ENCODE data around the gene TIMP3. TPM values are rescaled to one million over a fixed set of nuclear protein-coding genes. Genes with fewer than 3 reads are reported as not detected.

TIMP3 gene
- total RNA-seq, 4 donors from 2014 or later: 560 to 818 (median 738) TPM

DNA sequence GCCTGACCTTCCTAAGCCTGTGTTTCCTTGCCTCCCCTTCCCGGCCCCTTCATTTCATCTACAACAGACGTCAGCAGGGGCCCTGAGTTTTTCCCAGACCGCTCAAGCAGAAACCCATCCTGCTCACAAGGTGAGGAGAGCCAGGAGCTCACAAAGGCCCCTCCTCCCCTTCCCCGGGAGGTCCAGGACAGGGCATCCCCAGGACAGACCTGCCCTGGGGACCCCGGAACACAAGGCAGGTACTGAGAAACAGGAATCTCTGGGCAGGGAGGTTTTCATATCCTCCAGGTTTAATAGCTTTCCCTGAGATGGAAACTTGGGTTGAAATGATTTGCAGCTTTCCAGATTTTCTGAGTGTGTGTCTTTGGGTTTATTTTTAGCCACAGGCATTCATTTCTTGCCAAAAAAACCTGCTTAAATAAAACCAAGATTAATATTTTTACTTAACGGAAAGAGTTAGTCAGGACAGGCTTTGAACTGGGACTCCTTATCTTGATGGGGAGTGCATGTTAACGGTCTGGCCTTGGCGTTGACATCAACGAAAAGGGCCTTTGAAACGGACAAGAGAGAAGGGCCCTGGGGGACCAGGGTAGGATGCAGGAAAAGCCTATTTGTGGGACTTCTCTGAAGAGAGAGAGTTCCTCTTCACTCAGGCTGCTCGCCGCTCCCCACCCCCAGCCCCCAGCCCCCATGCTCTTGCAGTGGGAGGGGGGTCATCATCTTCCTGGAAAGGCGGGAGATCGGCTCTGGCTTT is 38.5 kb downstream of the TIMP3 start:
- peak; percentile 19 for ATAC-seq
- peaks cover 0 to 50% of the 10 kb centered on the region in 2 donors for H3K36me3 ChIP-seq
- 0 to 5% methylated on average over 4 to 14 of the region's 14 CpGs for WGBS, 2 donors (ENCODE audit: low coverage in 1 of 2)
- TF ChIP-seq POLR2A (IDR thresholded peaks at IDR 0.05): no peak
- peak; percentile 21 for TF ChIP-seq POLR2AphosphoS5 (IDR thresholded peaks at IDR 0.05)
- TF ChIP-seq, protein P1, sequence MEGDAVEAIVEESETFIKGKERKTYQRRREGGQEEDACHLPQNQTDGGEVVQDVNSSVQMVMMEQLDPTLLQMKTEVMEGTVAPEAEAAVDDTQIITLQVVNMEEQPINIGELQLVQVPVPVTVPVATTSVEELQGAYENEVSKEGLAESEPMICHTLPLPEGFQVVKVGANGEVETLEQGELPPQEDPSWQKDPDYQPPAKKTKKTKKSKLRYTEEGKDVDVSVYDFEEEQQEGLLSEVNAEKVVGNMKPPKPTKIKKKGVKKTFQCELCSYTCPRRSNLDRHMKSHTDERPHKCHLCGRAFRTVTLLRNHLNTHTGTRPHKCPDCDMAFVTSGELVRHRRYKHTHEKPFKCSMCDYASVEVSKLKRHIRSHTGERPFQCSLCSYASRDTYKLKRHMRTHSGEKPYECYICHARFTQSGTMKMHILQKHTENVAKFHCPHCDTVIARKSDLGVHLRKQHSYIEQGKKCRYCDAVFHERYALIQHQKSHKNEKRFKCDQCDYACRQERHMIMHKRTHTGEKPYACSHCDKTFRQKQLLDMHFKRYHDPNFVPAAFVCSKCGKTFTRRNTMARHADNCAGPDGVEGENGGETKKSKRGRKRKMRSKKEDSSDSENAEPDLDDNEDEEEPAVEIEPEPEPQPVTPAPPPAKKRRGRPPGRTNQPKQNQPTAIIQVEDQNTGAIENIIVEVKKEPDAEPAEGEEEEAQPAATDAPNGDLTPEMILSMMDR (IDR thresholded peaks at IDR 0.05): no peak
- H3K27ac ChIP-seq: peak overlapping the region; percentile 34 to 80 (median 76)
- H3K27me3 ChIP-seq: no peaks in the 10 kb centered on the region
- H3K4me3 ChIP-seq: no peak overlapping the region
- H3K9me3 ChIP-seq: no peaks in the 10 kb centered on the region
- peaks cover 10 to 100% (median 76%) of the 10 kb centered on the region in 3 donors for H3K4me1 ChIP-seq

DNA sequence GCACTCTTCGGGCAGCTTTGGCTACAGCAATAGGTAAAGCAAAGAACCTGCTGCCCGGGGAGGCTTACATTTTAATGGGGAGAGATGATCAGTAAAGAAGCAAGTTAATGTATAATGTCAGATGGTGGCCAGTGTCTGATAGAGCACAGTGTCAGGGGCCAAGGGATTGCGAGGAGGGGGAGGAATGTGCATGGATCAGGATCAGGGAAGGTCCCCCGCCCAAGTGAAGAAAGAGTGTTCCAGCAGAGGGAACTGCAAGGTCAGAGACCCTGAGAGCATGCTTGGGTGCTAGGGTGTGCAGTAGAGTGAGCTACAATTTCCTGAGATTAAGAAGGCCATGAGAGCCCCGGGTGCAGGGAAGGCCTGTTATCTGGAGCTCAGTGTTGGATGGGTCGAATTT is 39.7 kb downstream of the TIMP3 start:
- peak overlapping the region in 3 of 4 donors; percentile 74 to 80 (median 77) for H3K27ac ChIP-seq

DNA sequence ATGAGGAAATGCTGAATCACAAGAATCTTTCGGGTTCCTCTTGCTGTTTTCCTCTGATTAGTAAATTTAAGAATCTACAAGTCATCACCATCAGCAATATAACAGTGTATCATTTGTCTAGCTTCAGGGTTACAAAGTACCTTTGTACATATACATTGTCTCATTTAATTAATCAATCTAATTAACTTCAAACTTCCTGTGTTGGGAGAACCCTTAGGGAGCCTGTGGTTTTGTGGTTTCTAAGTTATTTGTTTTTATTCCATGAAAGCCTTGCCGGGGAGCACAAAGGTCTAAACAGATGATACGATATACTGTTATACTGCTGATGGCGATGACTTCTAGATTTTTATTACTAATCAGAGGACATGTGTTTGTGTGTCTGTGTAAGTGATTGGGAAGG is 41.0 kb downstream of the TIMP3 start:
- ATAC-seq: no peak
- Histone ChIP-seq H3K4me1 (peaks cover 21 to 100% (median 67%) of the 10 kb centered on the region in 3 donors), H3K9me3 (no peaks in the 10 kb centered on the region), H3K27ac (peak overlapping the region in 2 of 4 donors; percentile 2 to 80), H3K27me3 (no peaks in the 10 kb centered on the region), H3K4me3 (no peak overlapping the region), H3K36me3 (peaks cover 0 to 28% of the 10 kb centered on the region in 2 donors)
- TF ChIP-seq POLR2AphosphoS5 (IDR thresholded peaks at IDR 0.05): no peak
- TF ChIP-seq, protein P1 (IDR thresholded peaks at IDR 0.05): no peak
- TF ChIP-seq EP300 (IDR thresholded peaks at IDR 0.05): no peak
- TF ChIP-seq POLR2A (IDR thresholded peaks at IDR 0.05): no peak
- 67 to 72% methylated on average over 3 to 4 of the region's 4 CpGs for WGBS, 2 donors (ENCODE audit: low coverage in 1 of 2)

More for the DNA sequence above, 39.7 kb downstream of the TIMP3 start:
- H3K4me1 ChIP-seq: peaks cover 17 to 100% (median 72%) of the 10 kb centered on the region in 3 donors
- H3K27me3 ChIP-seq: no peaks in the 10 kb centered on the region
- no peaks in the 10 kb centered on the region for H3K9me3 ChIP-seq
- TF ChIP-seq, protein P1 (IDR thresholded peaks at IDR 0.05): no peak
- TF ChIP-seq POLR2AphosphoS5 (IDR thresholded peaks at IDR 0.05): no peak
- TF ChIP-seq EP300 (IDR thresholded peaks at IDR 0.05): no peak
- TF ChIP-seq POLR2A (IDR thresholded peaks at IDR 0.05): no peak
- no peak for ATAC-seq
- WGBS, 2 donors (ENCODE audit: low coverage in 1 of 2): 55 to 64% methylated on average over 5 of the region's 6 CpGs
- peaks cover 0 to 41% of the 10 kb centered on the region in 2 donors for H3K36me3 ChIP-seq
- no peak overlapping the region for H3K4me3 ChIP-seq

DNA sequence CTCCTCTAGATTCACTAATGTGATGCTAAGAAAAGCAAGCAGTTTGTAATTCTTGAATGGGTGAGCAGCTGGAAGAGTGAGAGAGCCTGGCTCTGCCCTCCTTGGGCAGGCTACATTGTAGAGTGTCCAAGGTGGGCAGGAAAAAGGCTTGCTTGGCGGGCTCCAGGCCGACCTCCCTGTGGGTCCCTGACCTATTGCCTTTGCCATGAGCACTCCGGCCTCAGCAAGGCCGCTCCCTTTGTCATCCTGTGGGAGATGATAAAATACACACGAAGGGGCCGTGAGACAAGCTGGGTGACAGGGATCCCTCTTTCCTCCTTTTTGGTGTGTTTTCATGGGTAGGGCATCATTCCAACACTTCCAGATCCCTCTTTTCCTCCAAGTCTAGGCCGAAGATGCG is 41.8 kb downstream of the TIMP3 start:
- peaks cover 0 to 20% of the 10 kb centered on the region in 2 donors for H3K36me3 ChIP-seq
- H3K27ac ChIP-seq: peak overlapping the region in 1 of 4 donors; percentile 86
- TF ChIP-seq POLR2A (IDR thresholded peaks at IDR 0.05) (no peak), POLR2AphosphoS5 (IDR thresholded peaks at IDR 0.05) (no peak), EP300 (IDR thresholded peaks at IDR 0.05) (no peak)
- TF ChIP-seq, protein P1 (IDR thresholded peaks at IDR 0.05): no peak
- no peaks in the 10 kb centered on the region for H3K27me3 ChIP-seq
- H3K9me3 ChIP-seq: no peaks in the 10 kb centered on the region
- ATAC-seq: no peak
- H3K4me3 ChIP-seq: no peak overlapping the region
- peaks cover 21 to 100% (median 59%) of the 10 kb centered on the region in 3 donors for H3K4me1 ChIP-seq
- WGBS, 2 donors (ENCODE audit: low coverage in 1 of 2): 83% methylated on average over 8 of the region's 8 CpGs; no CpG with 5 or more reads in 1 of the 2 donors

DNA sequence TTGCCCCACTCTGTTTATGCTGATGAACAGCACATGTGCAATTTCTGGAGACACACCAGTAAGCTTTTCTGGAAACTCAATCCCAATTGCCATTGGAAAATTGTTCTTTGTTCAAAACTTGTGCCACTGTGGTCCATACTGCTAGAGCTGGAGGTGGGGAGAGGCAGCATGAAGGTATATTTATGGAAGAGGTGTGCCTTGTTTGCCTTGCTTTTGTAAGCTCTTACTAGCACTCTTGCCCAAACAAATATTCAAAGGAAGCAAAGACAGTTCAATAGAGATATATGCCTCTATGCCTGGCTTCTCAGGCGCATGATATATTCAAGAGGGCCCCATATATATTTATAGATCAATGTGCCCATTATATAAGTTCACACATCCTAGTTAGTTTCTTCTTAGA is 42.7 kb downstream of the TIMP3 start:
- Histone ChIP-seq H3K27ac (peak overlapping the region in 2 of 4 donors; percentile 9 to 86), H3K27me3 (no peaks in the 10 kb centered on the region), H3K9me3 (no peaks in the 10 kb centered on the region), H3K36me3 (peaks cover 0 to 20% of the 10 kb centered on the region in 2 donors), H3K4me1 (peaks cover 25 to 100% (median 59%) of the 10 kb centered on the region in 3 donors), H3K4me3 (no peak overlapping the region)
- WGBS, 2 donors (ENCODE audit: low coverage in 1 of 2): 94 to 100% methylated on average over 1 of the region's 1 CpG
- TF ChIP-seq POLR2AphosphoS5 (IDR thresholded peaks at IDR 0.05): no peak
- TF ChIP-seq EP300 (IDR thresholded peaks at IDR 0.05): no peak
- TF ChIP-seq, protein P1 (IDR thresholded peaks at IDR 0.05): no peak
- TF ChIP-seq POLR2A (IDR thresholded peaks at IDR 0.05): no peak
- no peak for ATAC-seq

All from gastroesophageal sphincter (tissue), 4 donors.